Astrocyte of the cerebellum (primary cell): ENCODE measurements around the gene NUP62CL.
"Not testable (repeated sequence)": the region's sequence is repeated elsewhere in the genome, so short reads cannot be mapped to it uniquely, and the experiment has no call there.

Experiments used
- DNase-seq: peaks from one replicate; pipeline ENCODE4 v3.0.0-alpha.2; 2011; ENCODE audit warnings: low read depth
- H3K4me3 ChIP-seq: 2 replicates; pipeline ENCODE4 v1.5.1; 2011; ENCODE audit warnings: mild to moderate bottlenecking, low read depth, low read length, moderate library complexity
- CTCF ChIP-seq: IDR thresholded peaks from 2 replicates; pipeline ENCODE4 v1.5.1; 2012; ENCODE audit warnings: low read length, low read depth, moderate library complexity, mild to moderate bottlenecking; ENCODE audit errors: missing control alignments
- in situ Hi-C: cut with HindIII; loops from 2 replicates; pipeline ENCODE4 v1.10.0; 2017; ENCODE audit warnings: low sequenced_read_pairs

Gene NUP62CL

GRCh38 chrX:107207089-107207488 is 856 bp upstream of the NUP62CL start:
- in situ Hi-C loops = no loop called here
- TF ChIP-seq CTCF = no peak
- no peak overlapping the region for H3K4me3 ChIP-seq
- DNase-seq = no peak

DNA sequence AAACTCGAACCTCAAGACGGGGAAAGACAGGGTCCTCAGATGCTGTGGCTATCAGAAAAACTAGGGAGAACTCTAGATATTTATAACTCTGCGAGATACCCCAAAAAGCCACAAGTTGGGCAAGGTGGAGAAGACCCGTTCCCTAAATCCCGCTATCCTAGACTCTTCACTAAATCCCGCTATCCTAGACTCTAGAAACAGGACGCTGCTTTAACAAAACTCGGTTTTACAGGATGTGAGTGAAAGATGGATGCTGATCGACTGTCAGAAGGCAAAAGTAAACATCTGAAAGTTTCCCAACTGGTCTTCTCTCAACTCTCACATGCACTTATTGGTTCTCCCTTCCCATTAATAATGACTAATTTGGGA is 448 bp upstream of the NUP62CL start:
- no peak overlapping the region for H3K4me3 ChIP-seq
- TF ChIP-seq CTCF = no peak

DNA sequence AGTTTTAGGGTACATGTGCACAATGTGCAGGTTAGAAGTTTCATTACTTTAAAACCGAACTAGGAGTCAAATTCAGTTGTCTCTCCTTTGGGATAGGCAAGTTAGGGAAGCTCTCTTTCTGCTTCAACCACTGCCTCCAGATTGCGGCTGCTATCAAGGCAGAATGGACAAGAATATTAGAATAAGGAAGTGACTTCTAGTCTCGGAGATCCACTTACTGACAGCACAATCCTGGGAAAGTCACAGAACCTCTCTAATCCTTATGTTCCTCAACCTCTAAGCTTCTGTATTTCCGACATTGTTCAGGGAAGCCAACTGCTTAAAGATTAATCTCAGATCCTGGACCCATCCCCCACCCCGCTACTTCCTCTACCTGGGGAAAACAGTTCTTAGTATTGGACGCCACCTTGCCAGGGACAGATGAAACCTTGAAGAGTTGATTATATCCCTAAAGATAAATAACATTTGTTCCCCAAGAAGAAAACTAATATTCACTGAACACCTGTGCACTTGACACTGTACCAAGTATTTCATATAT is 2.1 kb downstream of the NUP62CL start:
- no peak for DNase-seq
- TF ChIP-seq CTCF = no peak
- no peak overlapping the region for H3K4me3 ChIP-seq
- in situ Hi-C loops = no loop called here

More for the DNA sequence above, 448 bp upstream of the NUP62CL start:
- no peak for DNase-seq
- in situ Hi-C loops = no loop called here

DNA sequence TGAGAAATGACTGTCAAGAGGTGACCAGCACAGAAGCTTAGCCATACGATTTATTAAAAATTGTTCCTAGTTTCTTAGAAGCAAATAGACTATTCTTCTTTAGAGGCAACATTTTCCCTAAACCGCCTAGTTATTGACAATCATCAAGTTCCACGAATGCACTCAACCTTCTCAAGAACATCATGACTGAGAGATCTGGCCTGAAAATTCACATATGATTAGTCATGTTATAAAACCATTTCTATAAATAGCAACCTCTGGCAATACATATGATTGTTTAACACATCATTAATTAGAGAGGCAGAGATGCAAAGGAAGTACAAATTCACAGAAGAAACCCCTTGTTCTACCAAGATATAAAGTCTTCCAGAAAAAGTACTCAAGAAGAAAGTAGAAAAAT is 6.7 kb downstream of the NUP62CL start:
- no peak for DNase-seq
- TF ChIP-seq CTCF = no peak
- H3K4me3 ChIP-seq = no peak overlapping the region
- in situ Hi-C loops = no loop called here

DNA sequence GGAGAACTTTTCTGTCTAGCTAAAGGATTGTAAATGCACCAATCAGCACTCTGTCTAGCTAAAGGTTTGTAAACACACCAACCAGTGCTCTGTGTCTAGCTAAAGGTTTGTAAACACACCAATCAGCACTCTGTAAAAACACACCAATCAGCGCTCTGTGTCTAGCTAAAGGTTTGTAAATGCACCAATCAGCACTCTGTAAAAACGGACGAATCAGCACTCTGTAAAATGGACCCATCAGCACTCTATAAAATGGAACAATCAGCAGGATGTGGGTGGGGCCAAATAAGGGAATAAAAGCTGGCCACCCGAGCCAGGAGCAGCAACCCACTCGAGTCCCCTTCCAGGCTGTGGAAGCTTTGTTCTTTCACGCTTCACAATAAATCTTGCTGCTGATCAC is 8.2 kb downstream of the NUP62CL start:
- DNase-seq, in situ Hi-C loops, H3K4me3 ChIP-seq: not testable (repeated sequence)

DNA sequence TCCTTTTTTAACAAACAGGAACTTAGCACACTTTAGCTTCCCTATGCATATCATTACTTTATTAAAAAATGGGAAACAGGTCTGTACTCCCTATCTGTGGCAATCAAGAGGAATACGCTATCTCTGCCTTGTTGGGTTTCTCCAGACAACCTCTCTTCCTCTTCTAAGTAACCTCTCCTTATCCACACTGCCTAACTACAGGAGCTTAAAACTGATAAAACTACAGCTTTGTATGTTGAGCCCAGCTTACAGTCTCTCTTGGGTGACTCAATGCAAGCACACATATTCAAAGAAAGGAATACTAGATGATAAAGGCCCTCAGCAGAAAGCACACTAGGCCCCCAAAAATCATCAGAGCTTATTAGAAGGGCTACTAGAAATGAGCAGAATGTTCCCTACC is 8.9 kb downstream of the NUP62CL start:
- TF ChIP-seq CTCF = no peak
- no peak overlapping the region for H3K4me3 ChIP-seq
- in situ Hi-C loops = no loop called here
- no peak for DNase-seq

GRCh38 chrX:107171369-107172102 is 34.7 kb downstream of the NUP62CL start:
- in situ Hi-C loops = no loop called here

More at GRCh38 chrX:107171369-107172102, 34.7 kb downstream of the NUP62CL start:
- no peak overlapping the region for H3K4me3 ChIP-seq
- no peak for DNase-seq
- TF ChIP-seq CTCF = no peak
